Left ventricle myocardium inferior (tissue), 1 donor: Measurements from ENCODE around the gene CNTFR. TPM values are rescaled to one million over a fixed set of nuclear protein-coding genes. Genes with fewer than 3 reads are reported as not detected.

ENCODE experiments used
- DNase-seq: peaks from one replicate; pipeline ENCODE4 v3.0.0-alpha.2; 2020
- H3K27ac ChIP-seq: fragments of 200-600 bp; replicated peaks from 2 replicates; pipeline ENCODE4 v1.8.0; 2021
- H3K27me3 ChIP-seq: fragments of 200-600 bp; 2 replicates; pipeline ENCODE4 v1.8.0; 2021; ENCODE audit warnings: low read depth
- H3K36me3 ChIP-seq: fragments of 200-600 bp; 2 replicates; pipeline ENCODE4 v1.8.0; 2021
- H3K4me1 ChIP-seq: fragments of 200-600 bp; 2 replicates; pipeline ENCODE4 v1.8.0; 2021
- H3K4me3 ChIP-seq: fragments of 200-600 bp; 2 replicates; pipeline ENCODE4 v1.8.0; 2021; ENCODE audit warnings: mild to moderate bottlenecking, moderate library complexity
- H3K9me3 ChIP-seq: fragments of 200-600 bp; replicated peaks from 2 replicates; pipeline ENCODE4 v1.8.0; 2021
- CTCF ChIP-seq: fragments of 200-600 bp; IDR thresholded peaks from 2 replicates; pipeline ENCODE4 v1.8.0; 2021; ENCODE audit warnings: antibody characterized with exemption, mild to moderate bottlenecking, borderline replicate concordance
- intact Hi-C: fragments of 100-400 bp; cut with micrococcal nuclease; formaldehyde crosslinking; loops from one replicate; pipeline ENCODE4 v1.11.0; 2022
- total RNA-seq: library from RNA; stranded (reverse); fragmentation: NEBNext Ultra II Directional; extraction: Animal tissue kit (Norgen Biotek cat#: 25700); gene quantifications from one replicate; pipeline ENCODE4 v1.2.1, GENCODE V29; 2021
- donor health status: DM: no; HTN: yes; CAD: no; lungs with severe emphysema.

Gene CNTFR
- total RNA-seq, 1 donor from 2014 or later: 4.6 TPM

- no peaks in the 10 kb centered on the region for H3K9me3 ChIP-seq
- intact Hi-C loops: loop anchor here (10.0 kb wide), 1 partner anchor 201 kb away; no protein-coding TSS in a partner anchor
These were observed 16.7 kb upstream of the CNTFR start for GRCh38 chr9:34606190-34606589.

GRCh38 chr9:34603610-34604231, 14.2 kb upstream of the CNTFR start:
- no peaks in the 10 kb centered on the region for H3K9me3 ChIP-seq
- DNase-seq: peak; percentile 77
- no peak overlapping the region for H3K4me3 ChIP-seq
- no peaks in the 10 kb centered on the region for H3K36me3 ChIP-seq
- peak; percentile 95 for TF ChIP-seq CTCF
- H3K4me1 ChIP-seq: peaks cover 7% of the 10 kb centered on the region
- intact Hi-C loops: loop anchor here (10.0 kb wide), 1 partner anchor 199 kb away; no protein-coding TSS in a partner anchor
- H3K27ac ChIP-seq: no peak overlapping the region
- no peaks in the 10 kb centered on the region for H3K27me3 ChIP-seq

More at GRCh38 chr9:34606190-34606589, 16.7 kb upstream of the CNTFR start:
- Histone ChIP-seq H3K4me3 (no peak overlapping the region), H3K36me3 (no peaks in the 10 kb centered on the region), H3K27me3 (no peaks in the 10 kb centered on the region), H3K27ac (no peak overlapping the region), H3K4me1 (peaks cover 15% of the 10 kb centered on the region)
- no peak for TF ChIP-seq CTCF
- DNase-seq: no peak

GRCh38 chr9:34601937-34602573, 12.5 kb upstream of the CNTFR start:
- intact Hi-C loops: loop anchor here (10.0 kb wide), 1 partner anchor 197 kb away; no protein-coding TSS in a partner anchor
- no peak for TF ChIP-seq CTCF

GRCh38 chr9:34600908-34601307, 11.4 kb upstream of the CNTFR start:
- no peak for TF ChIP-seq CTCF
- Histone ChIP-seq H3K27ac (no peak overlapping the region), H3K4me1 (peaks cover 7% of the 10 kb centered on the region), H3K4me3 (no peak overlapping the region), H3K9me3 (no peaks in the 10 kb centered on the region), H3K36me3 (no peaks in the 10 kb centered on the region), H3K27me3 (peaks cover 1% of the 10 kb centered on the region)
- intact Hi-C loops: loop anchor here (10.0 kb wide), 1 partner anchor 196 kb away; no protein-coding TSS in a partner anchor
- no peak for DNase-seq

More at GRCh38 chr9:34601937-34602573, 12.5 kb upstream of the CNTFR start:
- Histone ChIP-seq H3K9me3 (no peaks in the 10 kb centered on the region), H3K4me1 (peaks cover 7% of the 10 kb centered on the region), H3K4me3 (no peak overlapping the region), H3K27me3 (no peaks in the 10 kb centered on the region), H3K36me3 (no peaks in the 10 kb centered on the region), H3K27ac (no peak overlapping the region)
- DNase-seq: no peak

GRCh38 chr9:34599546-34599945, 10.0 kb upstream of the CNTFR start:
- Histone ChIP-seq H3K4me1 (peaks cover 8% of the 10 kb centered on the region), H3K36me3 (no peaks in the 10 kb centered on the region), H3K4me3 (no peak overlapping the region), H3K27ac (no peak overlapping the region), H3K27me3 (peaks cover 7% of the 10 kb centered on the region), H3K9me3 (no peaks in the 10 kb centered on the region)
- intact Hi-C loops: no loop called here
- DNase-seq: no peak
- TF ChIP-seq CTCF: no peak
